ENCODE measurements around the gene TMEM132C. TPM values are rescaled to one million over a fixed set of nuclear protein-coding genes. Genes with fewer than 3 reads are reported as not detected.

TMEM132C gene
- total RNA-seq, 2 experiments from 2014 or later, result not detected

DNA sequence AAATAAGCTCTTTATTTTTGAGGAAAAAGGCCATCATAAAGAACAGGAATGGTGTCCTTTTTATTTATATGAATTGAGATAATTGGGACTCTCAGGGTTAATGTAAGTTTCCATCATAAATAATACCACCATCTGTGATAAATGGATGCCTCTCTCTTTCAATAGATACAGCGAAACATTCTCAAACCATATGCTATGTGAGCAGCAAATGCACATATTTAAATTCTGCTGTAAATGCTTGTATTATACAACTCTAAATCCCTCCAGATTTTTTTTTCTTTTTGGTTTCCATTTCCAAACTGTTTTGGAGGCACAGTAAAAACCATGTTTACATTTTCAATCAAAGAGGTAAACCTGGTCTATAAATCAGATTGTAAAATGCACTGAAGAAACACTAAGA is 132.3 kb downstream of the TMEM132C start:
- Mint-ChIP-seq H3K4me1 (ENCODE audit: low read depth) (no peaks in the 10 kb centered on the region), H3K27ac (no peak overlapping the region), H3K27me3 (no peaks in the 10 kb centered on the region), H3K9me3 (no peaks in the 10 kb centered on the region), H3K4me3 (no peak overlapping the region), H3K36me3 (ENCODE audit: low read depth) (no peaks in the 10 kb centered on the region)
- intact Hi-C loops (cut with micrococcal nuclease), result no loop called here
- DNase-seq (no peak), ATAC-seq (no peak)
- ChIA-PET CTCF (no interaction called here), POLR2A (no interaction called here)
- TF ChIP-seq, protein P1, sequence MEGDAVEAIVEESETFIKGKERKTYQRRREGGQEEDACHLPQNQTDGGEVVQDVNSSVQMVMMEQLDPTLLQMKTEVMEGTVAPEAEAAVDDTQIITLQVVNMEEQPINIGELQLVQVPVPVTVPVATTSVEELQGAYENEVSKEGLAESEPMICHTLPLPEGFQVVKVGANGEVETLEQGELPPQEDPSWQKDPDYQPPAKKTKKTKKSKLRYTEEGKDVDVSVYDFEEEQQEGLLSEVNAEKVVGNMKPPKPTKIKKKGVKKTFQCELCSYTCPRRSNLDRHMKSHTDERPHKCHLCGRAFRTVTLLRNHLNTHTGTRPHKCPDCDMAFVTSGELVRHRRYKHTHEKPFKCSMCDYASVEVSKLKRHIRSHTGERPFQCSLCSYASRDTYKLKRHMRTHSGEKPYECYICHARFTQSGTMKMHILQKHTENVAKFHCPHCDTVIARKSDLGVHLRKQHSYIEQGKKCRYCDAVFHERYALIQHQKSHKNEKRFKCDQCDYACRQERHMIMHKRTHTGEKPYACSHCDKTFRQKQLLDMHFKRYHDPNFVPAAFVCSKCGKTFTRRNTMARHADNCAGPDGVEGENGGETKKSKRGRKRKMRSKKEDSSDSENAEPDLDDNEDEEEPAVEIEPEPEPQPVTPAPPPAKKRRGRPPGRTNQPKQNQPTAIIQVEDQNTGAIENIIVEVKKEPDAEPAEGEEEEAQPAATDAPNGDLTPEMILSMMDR (IDR thresholded peaks at IDR 0.05), result no peak

DNA sequence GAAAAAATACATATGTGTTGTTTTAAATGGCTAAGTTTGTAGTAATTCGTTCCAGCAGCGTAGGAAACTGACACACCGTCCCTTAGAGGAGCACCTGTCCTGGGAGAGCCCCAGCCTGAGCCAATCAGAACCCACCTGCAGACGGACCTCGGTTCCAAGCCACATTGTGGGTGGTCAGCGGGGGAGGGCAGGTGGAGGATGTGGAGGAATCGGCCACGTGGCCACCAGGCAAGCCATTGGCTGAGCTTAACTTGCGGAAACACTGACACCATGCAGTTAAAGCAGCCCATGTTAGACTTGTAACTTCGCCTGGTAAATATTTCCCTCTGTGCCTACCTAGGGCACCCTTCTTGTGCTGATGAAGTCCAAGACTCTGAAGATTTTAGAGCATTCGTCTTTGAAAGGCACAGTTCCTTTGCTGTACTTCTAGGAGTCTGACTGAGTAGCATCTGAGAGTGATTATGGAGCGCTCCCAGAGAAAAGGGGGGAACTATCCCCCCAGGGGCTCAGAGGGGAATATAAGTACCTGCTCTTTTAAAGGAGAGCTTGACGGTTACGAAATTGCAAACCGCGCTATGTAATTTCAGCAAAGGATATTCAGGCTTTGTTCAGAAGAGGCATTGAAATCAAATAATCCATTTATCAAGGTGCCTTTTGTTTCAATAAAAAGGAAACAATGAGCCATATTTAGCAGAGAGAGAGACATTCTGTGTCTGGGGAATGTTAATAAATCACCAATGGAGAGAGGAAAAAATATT is 135.7 kb downstream of the TMEM132C start:
- CTCF ChIA-PET, result no interaction called here
- H3K27me3 Mint-ChIP-seq, result no peaks in the 10 kb centered on the region
- TF ChIP-seq, protein P1 (IDR thresholded peaks at IDR 0.05), result no peak
- H3K4me3 Mint-ChIP-seq, result no peak overlapping the region
- no peak for DNase-seq
- no peak overlapping the region for H3K27ac Mint-ChIP-seq
- H3K36me3 Mint-ChIP-seq (ENCODE audit: low read depth), result no peaks in the 10 kb centered on the region
- POLR2A ChIA-PET, result no interaction called here
- ATAC-seq, result no peak
- intact Hi-C loops (cut with micrococcal nuclease), result no loop called here
- H3K4me1 Mint-ChIP-seq (ENCODE audit: low read depth), result no peaks in the 10 kb centered on the region
- peaks cover 3% of the 10 kb centered on the region for H3K9me3 Mint-ChIP-seq

DNA sequence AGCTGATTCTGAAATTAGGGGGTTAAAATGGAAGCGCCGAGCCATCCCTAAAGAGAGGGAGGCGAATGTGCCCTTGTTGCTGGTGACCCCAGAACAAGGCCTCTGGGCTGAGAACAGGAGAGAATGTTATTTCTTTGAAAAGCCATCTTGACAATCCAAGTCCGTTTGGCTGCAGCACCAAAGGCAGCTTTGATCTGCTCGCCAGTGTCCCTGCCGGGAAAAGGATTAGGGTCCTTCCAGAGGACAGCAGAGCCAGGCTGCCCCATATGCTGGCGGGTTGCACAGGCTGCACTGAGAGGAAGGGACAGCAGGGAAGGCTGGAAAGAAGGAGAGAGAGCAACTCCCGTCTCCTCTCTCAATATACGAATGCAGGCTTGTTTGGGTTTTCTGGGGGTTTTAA is 141.7 kb downstream of the TMEM132C start:
- Mint-ChIP-seq H3K4me3 (no peak overlapping the region), H3K27ac (no peak overlapping the region), H3K4me1 (ENCODE audit: low read depth) (no peaks in the 10 kb centered on the region), H3K36me3 (ENCODE audit: low read depth) (no peaks in the 10 kb centered on the region), H3K27me3 (no peaks in the 10 kb centered on the region), H3K9me3 (peaks cover 5% of the 10 kb centered on the region)
- no peak for ATAC-seq
- DNase-seq, result no peak
- intact Hi-C loops (cut with micrococcal nuclease), result no loop called here
- ChIA-PET CTCF (no interaction called here), POLR2A (no interaction called here)
- TF ChIP-seq, protein P1 (IDR thresholded peaks at IDR 0.05), result no peak

DNA sequence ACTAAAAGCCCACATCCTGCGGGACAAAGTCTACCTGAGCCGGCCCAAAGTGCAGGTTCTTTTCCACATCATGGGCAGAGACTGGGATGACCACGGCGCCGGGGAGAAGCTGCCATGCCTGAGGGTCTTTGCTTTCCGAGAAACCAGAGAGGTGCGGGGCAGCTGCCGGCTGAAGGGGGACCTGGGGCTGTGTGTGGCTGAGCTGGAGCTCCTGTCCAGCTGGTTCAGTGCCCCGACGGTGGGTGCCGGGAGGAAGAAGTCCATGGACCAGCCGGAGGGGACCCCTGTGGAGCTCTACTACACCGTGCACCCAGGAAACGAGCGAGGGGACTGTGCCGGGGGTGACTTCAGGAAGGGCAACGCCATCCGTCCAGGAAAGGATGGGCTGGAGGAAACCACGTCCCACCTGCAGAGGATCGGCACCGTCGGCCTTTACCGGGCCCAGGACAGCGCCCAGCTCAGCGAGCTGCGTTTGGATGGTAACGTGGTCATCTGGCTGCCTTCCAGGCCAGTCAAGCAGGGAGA is 148.1 kb downstream of the TMEM132C start:
- DNase-seq (no peak), ATAC-seq (no peak)
- H3K36me3 Mint-ChIP-seq (ENCODE audit: low read depth), result no peaks in the 10 kb centered on the region
- H3K27me3 Mint-ChIP-seq, result no peaks in the 10 kb centered on the region
- ChIA-PET POLR2A (no interaction called here), CTCF (no interaction called here)
- intact Hi-C loops (cut with micrococcal nuclease), result no loop called here
- no peak overlapping the region for H3K4me3 Mint-ChIP-seq
- H3K27ac Mint-ChIP-seq, result no peak overlapping the region
- TF ChIP-seq, protein P1 (IDR thresholded peaks at IDR 0.05), result no peak
- no peaks in the 10 kb centered on the region for H3K4me1 Mint-ChIP-seq (ENCODE audit: low read depth)
- no peaks in the 10 kb centered on the region for H3K9me3 Mint-ChIP-seq

DNA sequence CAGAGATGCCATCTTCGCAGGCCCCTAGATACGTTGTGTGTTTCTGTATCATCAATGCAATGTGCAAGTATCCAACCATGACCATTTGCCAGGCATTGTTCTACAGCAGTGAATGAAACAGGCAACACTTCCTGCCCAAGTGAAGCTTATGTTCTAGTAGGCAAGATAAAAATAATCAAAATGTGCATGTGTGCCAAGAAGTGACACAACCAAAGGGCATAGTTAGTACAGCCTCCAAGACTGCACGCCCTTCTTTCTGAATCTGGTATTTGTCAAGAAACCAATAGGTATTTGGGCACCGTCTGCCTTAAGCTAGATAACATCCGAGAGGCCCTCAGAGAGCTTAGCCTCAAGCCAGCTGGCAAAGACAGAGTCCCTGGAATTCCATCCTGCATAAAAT is 152.0 kb downstream of the TMEM132C start:
- DNase-seq (no peak), ATAC-seq (no peak)
- Mint-ChIP-seq H3K27ac (no peak overlapping the region), H3K27me3 (no peaks in the 10 kb centered on the region), H3K9me3 (no peaks in the 10 kb centered on the region), H3K36me3 (ENCODE audit: low read depth) (no peaks in the 10 kb centered on the region), H3K4me3 (no peak overlapping the region), H3K4me1 (ENCODE audit: low read depth) (no peaks in the 10 kb centered on the region)
- CTCF ChIA-PET, result no interaction called here
- POLR2A ChIA-PET, result no interaction called here
- TF ChIP-seq, protein P1 (IDR thresholded peaks at IDR 0.05), result no peak
- intact Hi-C loops (cut with micrococcal nuclease), result no loop called here

All from activated CD8-positive, alpha-beta T cell treated with anti-CD3 and anti-CD28 coated beads for 36 hours (primary cell).